Endometrial microvascular endothelial cells (primary cell): ENCODE data around the gene PNLDC1. TPM values are rescaled to one million over a fixed set of nuclear protein-coding genes. Genes with fewer than 3 reads are reported as not detected.
"Not testable (repeated sequence)": the region's sequence is repeated elsewhere in the genome, so short reads cannot be mapped to it uniquely, and the experiment has no call there.

Source experiments
- in situ Hi-C: cut with HindIII; loops from 2 replicates; pipeline ENCODE4 v1.10.0; 2017; ENCODE audit warnings: low sequenced_read_pairs, low pct_unique_long_range_greater_than_20kb; ENCODE audit errors: inconsistent ontology term
- total RNA-seq: library from RNA; depleted of rRNA; stranded (reverse); fragments of >200 nt; gene quantifications from one replicate; pipeline ENCODE4 v1.2.3, GENCODE V29; 2015; ENCODE audit errors: inconsistent ontology term

The PNLDC1 gene
- total RNA-seq, 1 donor from 2014 or later: not detected

DNA sequence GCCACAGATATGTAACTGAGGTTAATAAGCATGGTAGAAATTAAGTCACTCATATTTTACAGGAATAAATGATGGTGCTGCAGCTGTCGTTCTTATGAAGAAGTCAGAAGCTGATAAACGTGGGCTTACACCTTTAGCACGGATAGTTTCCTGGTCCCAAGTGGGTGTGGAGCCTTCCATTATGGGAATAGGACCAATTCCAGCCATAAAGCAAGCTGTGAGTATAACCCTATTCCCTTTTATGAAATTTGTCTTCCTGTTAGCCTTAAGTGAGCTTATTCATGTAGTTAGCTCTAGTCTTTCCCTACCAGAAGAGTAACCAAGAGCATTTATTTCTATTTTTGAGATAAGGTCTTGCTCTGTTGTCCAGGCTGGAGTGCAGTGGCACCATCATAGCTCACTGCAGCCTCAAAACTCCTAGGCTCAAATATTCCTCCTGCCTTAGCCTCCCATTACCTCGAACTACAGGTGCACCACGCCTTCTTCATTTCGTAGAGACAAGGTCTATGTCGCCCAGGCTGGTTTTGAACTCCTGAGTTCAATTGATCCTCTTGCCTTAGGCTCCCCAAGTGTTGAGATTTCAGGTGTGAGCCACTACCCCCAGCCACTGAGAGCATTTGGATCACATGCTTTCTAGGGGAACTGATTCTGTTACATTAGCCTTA lies 22.7 kb upstream of the PNLDC1 start:
- in situ Hi-C loops: no loop called here

DNA sequence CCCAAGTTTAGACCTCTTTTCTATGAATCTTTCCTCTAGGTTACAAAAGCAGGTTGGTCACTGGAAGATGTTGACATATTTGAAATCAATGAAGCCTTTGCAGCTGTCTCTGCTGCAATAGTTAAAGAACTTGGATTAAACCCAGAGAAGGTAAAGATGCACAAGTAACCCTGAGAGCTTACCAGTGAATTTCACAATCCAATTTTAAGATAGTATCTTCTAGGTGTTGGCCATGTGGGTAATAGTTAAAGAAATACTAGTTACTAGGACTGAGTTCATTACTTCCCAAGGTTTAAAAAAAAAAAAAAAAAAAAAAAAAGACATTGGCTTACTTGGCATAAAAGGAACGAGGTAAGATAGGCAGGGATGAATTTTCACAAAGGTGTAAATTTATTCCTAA lies 21.9 kb upstream of the PNLDC1 start:
- in situ Hi-C loops: no loop called here

DNA sequence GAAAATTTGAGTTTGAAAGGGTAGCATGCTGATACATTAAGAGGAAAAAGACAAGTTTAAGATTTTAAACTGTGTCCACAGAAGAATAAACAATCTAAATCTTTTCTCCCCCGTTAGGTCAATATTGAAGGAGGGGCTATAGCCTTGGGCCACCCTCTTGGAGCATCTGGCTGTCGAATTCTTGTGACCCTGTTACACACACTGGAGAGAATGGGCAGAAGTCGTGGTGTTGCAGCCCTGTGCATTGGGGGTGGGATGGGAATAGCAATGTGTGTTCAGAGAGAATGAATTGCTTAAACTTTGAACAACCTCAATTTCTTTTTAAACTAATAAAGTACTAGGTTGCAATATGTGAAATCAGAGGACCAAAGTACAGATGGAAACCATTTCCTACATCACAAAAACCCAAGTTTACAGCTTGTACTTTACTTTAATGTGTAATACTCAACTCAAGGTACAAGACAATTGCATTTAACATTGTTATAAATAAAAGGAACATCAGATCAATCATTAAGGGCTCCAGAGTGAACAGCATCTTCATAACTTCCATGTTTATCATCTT lies 21.5 kb upstream of the PNLDC1 start:
- in situ Hi-C loops: no loop called here

DNA sequence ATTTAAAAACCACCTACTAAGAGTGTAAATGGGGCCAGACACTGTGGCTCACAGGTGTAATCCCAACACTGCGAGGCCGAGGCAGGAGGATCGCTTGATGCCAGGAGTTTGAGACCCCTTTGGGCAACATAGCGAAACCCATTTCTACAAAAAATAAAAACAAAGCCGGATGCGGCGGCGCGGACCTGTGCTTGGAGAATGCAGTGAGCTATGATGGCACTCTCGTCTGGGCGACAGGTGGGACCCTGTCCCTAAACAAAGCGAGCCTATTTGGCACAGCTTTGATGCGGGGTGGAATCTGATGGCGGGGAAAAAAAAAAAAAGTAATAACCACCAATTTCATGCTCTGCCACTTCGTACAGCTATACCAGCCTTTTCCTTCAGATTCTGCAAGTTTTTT lies 11.8 kb upstream of the PNLDC1 start:
- in situ Hi-C loops: no loop called here

DNA sequence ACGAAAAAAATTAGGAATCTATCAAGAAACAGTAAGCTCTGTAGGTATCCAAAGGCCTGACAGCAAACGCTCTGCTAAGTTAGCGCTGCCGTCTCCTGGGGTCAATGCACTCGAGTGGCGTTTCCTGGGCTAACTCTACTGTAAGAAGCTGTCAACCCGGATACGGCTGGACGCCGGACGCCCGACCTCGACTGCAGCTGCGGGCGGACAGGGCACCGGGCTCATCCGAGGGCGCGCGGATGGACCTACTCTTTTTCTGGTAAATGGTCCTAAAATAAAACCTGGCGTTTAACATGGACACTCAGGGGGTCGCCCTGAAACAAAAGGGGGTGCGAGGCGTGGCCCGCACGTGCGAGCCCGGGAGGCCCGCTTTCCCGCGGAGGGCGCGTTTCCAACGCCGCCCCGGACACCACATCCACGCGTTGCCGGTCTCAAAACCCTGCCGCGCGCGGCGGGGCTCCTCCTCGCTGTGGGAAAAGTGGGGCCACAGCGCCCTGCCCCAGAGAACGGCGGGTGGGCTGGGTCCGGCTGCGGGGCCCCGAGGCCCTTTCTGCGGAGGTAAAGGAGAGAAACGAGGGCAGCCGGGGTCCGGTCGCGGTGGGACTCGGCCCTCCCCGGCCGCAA lies 11.2 kb upstream of the PNLDC1 start:
- in situ Hi-C loops: no loop called here

DNA sequence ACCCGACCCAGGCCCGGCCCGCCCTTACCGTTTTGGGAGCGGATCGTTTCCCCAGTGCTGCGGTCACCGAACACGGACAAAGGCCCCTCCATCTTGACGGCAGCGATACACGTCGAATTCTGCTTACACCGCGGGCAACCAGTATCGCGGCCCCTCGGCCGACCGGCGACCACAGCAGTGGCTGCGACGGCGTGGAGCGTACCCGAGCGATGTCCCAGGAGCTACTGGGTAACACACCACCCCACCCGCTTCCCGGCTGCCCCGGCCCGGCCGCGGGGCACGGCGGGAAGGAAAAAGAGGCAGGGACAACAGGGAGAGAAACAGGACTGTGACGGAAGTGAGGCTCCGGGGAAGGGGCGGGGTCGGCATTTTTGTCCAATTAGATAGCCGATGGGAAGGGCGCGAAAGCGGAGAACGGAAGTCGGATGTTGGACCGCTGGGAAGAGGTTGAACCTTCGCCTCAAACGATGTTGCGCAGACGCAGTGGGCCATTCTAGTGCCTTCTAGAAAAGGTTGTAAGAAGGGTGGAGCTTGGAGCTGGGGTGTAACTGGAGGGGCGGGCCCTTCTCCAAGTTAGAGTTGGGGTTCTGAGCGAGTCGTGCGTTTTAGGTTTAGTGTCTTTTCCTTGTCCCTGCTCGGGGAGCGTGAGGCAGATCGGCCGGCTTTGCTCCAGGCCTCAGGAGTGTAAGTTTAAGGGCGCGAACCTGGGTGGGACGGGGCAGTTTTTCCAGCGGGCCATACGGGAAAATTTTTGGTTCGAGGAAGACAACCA lies 10.5 kb upstream of the PNLDC1 start, which contains the start of gene TCP1:
Gene TCP1, minus strand, starts transcription at position 226 of the 772 bp plus-strand sequence. Its CDS starts 134 bp downstream, at position 92.
- in situ Hi-C loops: no loop called here

DNA sequence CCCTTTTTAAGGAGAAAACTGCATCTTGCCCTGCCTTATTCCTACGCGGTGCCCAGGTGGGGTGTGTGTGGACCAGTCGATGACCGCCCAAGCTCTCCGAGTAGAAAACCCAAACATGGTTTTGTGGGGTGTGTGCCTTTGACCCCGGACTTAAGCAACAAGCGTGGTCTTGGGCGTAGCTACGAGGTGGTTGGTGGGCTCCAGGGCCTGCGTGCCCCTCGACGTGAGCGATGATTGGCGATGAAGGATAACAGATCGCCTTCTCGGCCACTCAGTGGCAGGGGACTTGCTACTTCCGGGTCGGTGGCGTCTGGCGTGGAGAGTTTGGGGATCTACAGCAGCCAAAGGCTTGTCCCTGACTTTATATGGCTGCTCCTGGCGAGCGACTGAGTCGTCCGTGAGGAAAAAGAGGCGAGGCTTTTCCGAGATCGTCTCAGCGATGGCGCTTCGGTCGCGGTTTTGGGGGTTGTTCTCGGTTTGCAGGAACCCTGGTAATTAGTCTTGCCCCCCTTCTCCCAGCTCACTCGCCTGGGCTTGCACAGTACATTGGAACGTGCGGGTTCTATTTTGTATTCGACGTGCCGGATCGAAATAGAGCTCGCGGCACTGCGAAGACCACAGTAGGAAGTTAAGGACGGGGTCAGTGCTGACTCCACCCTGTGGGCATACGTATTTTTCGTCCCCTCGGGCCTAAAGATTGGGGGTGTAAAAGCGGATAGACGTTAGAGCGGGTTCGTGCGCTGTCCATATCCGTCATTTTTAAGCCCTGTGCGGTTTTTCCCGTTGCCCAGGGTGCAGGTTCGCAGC lies 9.7 kb upstream of the PNLDC1 start, which contains the start of gene MRPL18:
Gene MRPL18, plus strand, starts transcription at position 319 of the 807 bp plus-strand sequence. Its CDS starts 121 bp downstream, at position 440.
- in situ Hi-C loops: no loop called here

DNA sequence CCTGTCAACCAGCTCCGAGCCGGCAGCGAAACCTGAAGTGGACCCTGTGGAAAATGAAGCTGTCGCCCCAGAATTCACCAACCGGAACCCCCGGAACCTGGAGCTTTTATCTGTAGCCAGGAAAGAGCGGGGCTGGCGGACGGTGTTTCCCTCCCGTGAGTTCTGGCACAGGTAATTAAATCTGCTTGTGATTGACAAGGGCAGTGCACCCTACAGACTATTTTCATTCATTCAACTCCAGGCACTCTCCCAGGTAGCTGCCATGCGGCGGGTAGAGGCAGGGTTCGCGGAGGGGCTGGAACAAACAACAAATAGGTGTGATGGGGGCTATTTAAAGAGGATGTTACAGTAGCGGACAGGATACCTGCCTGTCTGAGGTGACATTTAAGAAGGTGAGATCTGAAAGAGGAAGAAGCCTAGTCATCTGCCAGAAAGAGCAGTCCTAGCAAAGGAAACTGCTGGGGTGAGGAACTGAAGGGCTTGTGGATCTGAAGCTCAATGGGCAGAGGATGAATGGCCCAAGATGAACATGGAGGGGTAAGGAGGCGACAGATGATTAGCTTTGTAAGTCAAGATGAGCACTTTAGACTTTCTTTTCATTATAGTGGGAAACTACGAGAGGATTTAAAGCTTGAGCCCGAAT lies 9.0 kb upstream of the PNLDC1 start:
- in situ Hi-C loops: no loop called here

DNA sequence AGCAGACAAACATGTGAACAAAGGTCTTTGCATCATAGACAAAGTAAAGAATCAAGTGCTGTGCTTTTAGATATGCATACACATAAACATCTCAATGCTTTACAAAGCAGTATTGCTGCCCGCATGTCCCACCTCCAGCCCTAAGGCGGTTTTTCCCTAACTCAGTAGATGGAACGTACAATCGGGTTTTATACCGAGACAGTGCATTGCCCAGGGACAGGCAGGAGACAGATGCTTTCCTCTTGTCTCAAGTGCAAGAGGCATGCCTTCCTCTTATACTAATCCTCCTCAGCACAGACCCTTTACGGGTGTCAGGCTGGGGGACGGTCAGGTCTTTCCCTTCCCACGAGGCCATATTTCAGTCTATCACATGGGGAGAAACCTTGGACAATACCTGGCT lies 5.1 kb upstream of the PNLDC1 start:
- in situ Hi-C loops: not testable (repeated sequence)

DNA sequence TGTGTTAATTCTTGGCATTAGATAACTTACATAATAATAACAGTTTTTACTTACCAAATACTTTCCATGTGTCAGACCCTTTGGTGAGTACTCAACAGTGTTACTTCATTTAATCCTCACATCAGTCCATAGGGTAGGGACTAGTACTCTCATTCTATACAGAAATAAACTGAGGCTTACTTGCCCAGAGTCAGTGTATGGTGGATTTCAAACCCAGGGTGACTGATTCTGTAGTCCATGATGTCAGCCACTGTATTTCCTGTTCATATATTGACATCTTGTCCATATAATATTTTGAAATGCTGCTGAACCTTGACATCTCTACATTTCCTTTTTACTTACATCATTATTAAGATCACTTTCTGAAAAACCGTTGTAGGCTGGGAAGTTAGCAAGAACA lies 2.5 kb upstream of the PNLDC1 start:
- in situ Hi-C loops: no loop called here

DNA sequence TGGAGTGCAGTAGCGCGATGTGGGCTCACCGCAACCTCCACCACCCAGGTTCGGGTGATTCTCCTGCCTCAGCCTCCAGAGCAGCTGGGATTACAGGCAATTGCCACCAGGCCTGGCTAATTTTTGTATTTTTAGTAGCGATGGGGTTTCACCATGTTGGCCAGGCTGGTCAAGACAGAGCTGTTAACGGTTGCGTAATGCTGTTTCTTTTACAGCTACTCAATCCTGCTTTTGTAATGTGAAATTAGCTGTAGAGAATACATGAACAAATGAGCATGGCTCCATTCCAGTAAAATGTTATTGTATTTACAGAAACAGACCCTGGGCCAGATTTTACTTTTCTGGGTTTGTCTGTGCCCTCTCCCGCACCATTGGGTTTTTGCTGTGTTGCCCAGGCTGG lies 1.9 kb downstream of the PNLDC1 start:
- in situ Hi-C loops: no loop called here

DNA sequence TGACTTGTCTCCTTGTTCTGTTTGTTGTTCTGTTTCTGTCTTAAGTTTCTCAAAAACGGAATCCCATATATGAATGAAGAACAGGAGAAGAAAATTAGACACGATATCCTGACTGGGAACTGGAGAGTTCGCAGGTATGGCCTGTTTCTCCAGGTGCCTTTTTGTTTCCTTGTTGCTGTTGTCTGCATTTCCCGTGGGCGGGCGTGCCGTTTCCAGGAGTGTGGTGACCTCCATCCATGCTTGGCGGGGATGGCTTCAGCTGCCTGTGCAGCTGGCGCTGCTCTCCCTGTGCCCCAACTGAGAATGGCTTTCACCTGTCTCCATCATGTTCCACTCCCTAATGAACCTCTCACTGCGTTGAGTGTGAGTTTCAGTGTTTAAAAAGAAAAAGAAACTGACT lies 4.4 kb downstream of the PNLDC1 start:
- in situ Hi-C loops: no loop called here

DNA sequence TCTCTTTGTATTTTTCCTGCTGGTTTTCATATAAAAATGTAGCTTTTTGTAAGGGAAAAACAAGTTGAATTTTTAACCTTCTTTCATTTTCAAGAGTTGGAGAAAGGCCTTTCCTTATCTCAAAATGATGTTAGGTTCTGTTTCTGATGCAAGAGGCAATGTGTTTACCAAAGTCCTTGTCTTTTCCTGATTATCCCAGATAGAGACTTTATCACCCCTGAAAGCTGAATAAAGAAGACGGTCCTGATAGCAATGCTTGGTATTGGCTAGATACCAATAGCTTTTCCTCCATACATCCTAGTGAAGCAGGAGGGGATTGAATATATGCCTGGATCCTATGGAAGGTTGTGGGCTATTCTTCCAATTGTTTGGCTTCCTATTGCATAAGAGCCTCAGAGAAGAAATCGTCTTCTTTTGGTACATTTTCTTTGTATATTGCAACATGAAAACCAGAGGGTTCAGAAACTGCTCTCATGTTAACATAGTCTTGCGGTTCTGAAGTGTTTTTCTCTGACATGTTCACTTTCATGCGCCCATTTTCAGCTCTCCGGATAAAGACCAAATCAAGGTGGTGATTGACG lies 5.5 kb downstream of the PNLDC1 start:
- in situ Hi-C loops: no loop called here

DNA sequence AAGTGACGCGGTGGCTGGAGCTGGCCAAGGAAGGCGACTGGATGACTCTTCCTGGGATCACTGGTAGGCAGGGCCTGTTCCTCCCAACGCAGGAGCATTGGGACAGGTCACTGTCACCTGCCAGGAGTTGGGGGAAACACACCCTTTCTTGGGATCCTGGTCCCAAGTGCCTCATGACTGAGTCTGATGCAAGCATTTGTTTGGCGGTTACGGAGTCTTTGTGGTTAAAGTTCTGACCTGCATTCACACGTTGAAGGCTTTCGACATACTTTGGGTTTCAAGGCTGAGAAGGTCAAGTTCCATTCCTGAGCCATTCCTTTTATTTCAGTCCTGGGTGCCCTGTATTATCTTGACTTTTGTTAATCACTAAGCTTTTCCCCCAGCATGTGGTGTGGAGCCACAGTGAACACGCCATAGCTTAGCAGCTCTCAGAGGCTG lies 6.0 kb downstream of the PNLDC1 start:
- in situ Hi-C loops: no loop called here

DNA sequence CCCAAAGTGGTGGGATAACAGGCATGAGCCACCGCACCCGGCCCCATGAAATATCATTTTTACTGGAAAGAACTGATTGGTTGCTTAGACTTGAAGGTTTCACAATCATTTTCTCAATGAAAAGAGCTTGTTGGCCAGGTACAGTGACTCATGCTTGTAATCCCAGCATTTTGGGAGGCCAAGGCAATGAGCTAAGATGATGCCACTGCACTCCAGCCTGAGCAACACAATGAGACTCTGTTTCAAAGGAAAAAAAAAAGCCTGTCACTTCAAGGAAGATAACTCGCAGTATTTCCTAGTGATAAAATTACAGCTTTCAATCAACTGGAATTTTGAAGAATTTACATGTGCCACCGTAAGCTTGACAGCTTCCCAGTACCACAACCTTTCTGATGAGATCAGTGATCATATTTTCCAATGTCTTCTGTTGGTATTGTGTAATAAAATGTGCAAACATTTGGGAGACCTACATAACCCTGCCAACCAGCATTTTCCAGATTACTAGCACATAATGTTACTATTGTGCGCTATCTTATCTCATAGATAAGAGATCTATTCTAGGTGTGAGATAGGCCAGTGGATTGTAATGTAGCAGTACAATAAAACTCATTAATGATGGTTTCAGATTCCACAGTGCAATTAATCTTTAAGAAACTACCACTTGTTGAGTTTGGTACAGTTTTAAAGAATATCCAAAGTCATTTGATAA lies 7.2 kb downstream of the PNLDC1 start:
- in situ Hi-C loops: no loop called here

DNA sequence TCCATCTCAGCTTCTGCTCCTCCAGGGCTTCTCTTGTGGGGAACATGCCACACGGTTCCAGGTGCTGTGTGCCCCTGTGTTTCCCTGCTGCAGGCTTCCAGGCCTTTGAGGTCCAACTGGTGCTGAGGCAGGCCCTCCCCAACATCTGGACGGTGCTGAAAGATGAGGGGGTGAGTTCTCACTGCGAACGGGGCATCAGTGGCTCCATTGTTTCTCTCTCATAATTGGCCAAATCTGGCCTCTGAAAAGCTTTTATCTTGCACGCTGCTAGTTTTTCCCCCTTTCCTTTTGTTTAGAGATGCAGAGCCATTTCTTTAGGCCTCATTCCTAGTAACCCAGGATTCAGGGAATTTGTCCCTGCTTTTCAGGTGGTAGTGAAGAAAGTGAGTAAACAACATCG lies 8.6 kb downstream of the PNLDC1 start:
- in situ Hi-C loops: no loop called here

DNA sequence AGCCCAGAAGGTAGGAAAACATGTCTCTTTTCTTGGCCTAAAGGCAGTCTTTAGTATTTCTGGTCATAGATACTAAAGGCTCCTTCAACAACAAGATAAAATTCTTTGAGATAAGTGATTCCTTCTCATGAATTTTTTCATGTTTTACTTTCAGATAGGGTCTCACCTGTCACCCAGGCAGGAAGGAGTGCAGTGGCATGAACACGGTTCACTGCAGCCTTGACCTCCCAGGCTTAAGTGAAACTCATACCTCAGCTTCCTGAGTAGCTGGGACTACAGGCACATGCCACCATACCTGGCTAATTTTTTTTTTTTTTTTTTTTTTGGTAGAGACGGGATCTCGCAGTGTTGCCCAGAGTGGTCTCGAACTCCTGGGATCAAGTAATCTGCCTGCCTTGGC lies 9.1 kb downstream of the PNLDC1 start:
- in situ Hi-C loops: no loop called here
